H1 (cell line): ENCODE data around the gene ACACA. TPM values are rescaled to one million over a fixed set of nuclear protein-coding genes. Genes with fewer than 3 reads are reported as not detected.

ENCODE experiments used
- CTCF ChIA-PET: fragments of 300-600 bp; sonication (Branson Sonifier 250); formaldehyde crosslinking; loops from one replicate; lab custom pipeline; 2021; ENCODE audit not compliant: partially characterized antibody; lab: Charles Lee
- POLR2A ChIA-PET: fragments of 300-600 bp; sonication (Branson Sonifier 250); formaldehyde crosslinking; loops from one replicate; lab custom pipeline; 2021; ENCODE audit warnings: inconsistent platforms; ENCODE audit not compliant: partially characterized antibody; lab: Charles Lee
- DNase-seq, 2 experiments: peaks; one replicate each; pipeline versions ENCODE4 v3.0.0 to v3.0.0-alpha.2; 2010 to 2022; ENCODE audit warnings: low spot score in 2 of 2, low read depth in 1 of 2, mixed read lengths in 1 of 2
- FAIRE-seq: peaks from 2 replicates; lab custom pipeline; 2011; peaks lifted over from hg19 to GRCh38; lab: Jason Lieb, UNC
- H2AFZ ChIP-seq: 2 replicates; pipeline ENCODE4 v1.8.1; 2012; ENCODE audit warnings: low read length, inconsistent platforms
- H2AK5ac ChIP-seq: 2 replicates; pipeline ENCODE4 v1.6.1; 2013; ENCODE audit warnings: low read depth, low read length
- H2BK120ac ChIP-seq: replicated peaks from 2 replicates; pipeline ENCODE3; 2013; ENCODE audit warnings: low read depth, low read length, inconsistent platforms
- H2BK12ac ChIP-seq: 2 replicates; pipeline ENCODE4 v1.6.1; 2013; ENCODE audit warnings: low read depth, low read length
- H2BK15ac ChIP-seq: 2 replicates; pipeline ENCODE4 v1.6.1; 2013; ENCODE audit warnings: low read length
- H2BK20ac ChIP-seq: 2 replicates; pipeline ENCODE4 v1.6.1; 2013; ENCODE audit warnings: low read length
- H2BK5ac ChIP-seq: 2 replicates; pipeline ENCODE4 v1.6.1; 2013; ENCODE audit warnings: low read depth, low read length
- H3K14ac ChIP-seq: 2 replicates; pipeline ENCODE4 v1.6.1; 2013; ENCODE audit warnings: inconsistent platforms; ENCODE audit not compliant: insufficient read length
- H3K18ac ChIP-seq: 2 replicates; pipeline ENCODE4 v1.6.1; 2013; ENCODE audit warnings: low read length; ENCODE audit errors: extremely low read depth
- H3K23ac ChIP-seq: 2 replicates; pipeline ENCODE4 v1.6.1; 2013; ENCODE audit warnings: inconsistent platforms; ENCODE audit not compliant: insufficient read length
- H3K23me2 ChIP-seq: 2 replicates; pipeline ENCODE4 v1.6.1; 2013; ENCODE audit warnings: low read depth, low read length
- H3K27ac ChIP-seq: 2 replicates; pipeline ENCODE4 v1.6.1; 2011; ENCODE audit warnings: low read depth, low read length, inconsistent platforms
- H3K27me3 ChIP-seq, 4 experiments: replicated peaks in 1 of 4; 1 replicate in 1 of 4; 2 replicates in 3 of 4; pipeline versions ENCODE4 v1.6.1 to v1.8.1; 2011 to 2013; ENCODE audit warnings: low read length in 3 of 4, mild to moderate bottlenecking in 3 of 4, inconsistent platforms in 2 of 4, mixed read lengths in 2 of 4, moderate library complexity in 1 of 4; ENCODE audit not compliant: control insufficient read depth in 3 of 4, insufficient read depth in 3 of 4; ENCODE audit errors: extremely low read depth in 1 of 4
- H3K36me3 ChIP-seq, 4 experiments: 2 replicates each; pipeline versions ENCODE4 v1.6.1 to v1.8.1; 2011 to 2013; ENCODE audit warnings: mild to moderate bottlenecking in 4 of 4, low read length in 3 of 4, moderate library complexity in 2 of 4, control low read depth in 1 of 4, inconsistent platforms in 1 of 4; ENCODE audit not compliant: insufficient read depth in 4 of 4, control insufficient read depth in 2 of 4
- H3K4ac ChIP-seq: replicated peaks from 2 replicates; pipeline ENCODE3; 2013; ENCODE audit warnings: low read length, low read depth, mixed read lengths, inconsistent platforms; ENCODE audit not compliant: insufficient read length
- H3K4me1 ChIP-seq, 4 experiments: replicated peaks in 1 of 4; 1 replicate in 1 of 4; 2 replicates in 3 of 4; pipeline versions ENCODE4 v1.6.1 to v1.8.1; 2011 to 2013; ENCODE audit warnings: low read length in 3 of 4, inconsistent platforms in 2 of 4, mixed read lengths in 1 of 4; ENCODE audit not compliant: insufficient read depth in 4 of 4, control insufficient read depth in 3 of 4
- H3K4me2 ChIP-seq, 2 experiments: 2 replicates each; pipeline versions ENCODE4 v1.6.1 to v1.8.1; 2011 to 2013; ENCODE audit warnings: low read depth in 2 of 2, low read length in 2 of 2, control low read depth in 1 of 2, inconsistent platforms in 1 of 2, mild to moderate bottlenecking in 1 of 2; ENCODE audit not compliant: insufficient read depth in 1 of 2
- H3K4me3 ChIP-seq, 4 experiments: fragments of 200-600, 300-600 bp in 1 of 4; sonication (generic), shearing (Covaris generic), sonication (Bioruptor Twin) in 1 of 4; 2 replicates each; pipeline versions ENCODE4 v1.5.1 to v1.8.1; 2011 to 2016; ENCODE audit warnings: low read length in 4 of 4, low read depth in 3 of 4, control low read depth in 2 of 4, inconsistent platforms in 2 of 4, mild to moderate bottlenecking in 2 of 4, mixed read lengths in 1 of 4, moderate library complexity in 1 of 4; ENCODE audit not compliant: insufficient read depth in 2 of 4; ENCODE audit errors: extremely low read depth in 1 of 4
- H3K56ac ChIP-seq: replicated peaks from 2 replicates; pipeline ENCODE3; 2013; ENCODE audit warnings: low read depth, mild to moderate bottlenecking, mixed read lengths, low read length, inconsistent platforms; ENCODE audit not compliant: insufficient read length
- H3K79me1 ChIP-seq: 2 replicates; pipeline ENCODE4 v1.6.1; 2013; ENCODE audit warnings: low read depth, low read length, control low read depth
- H3K79me2 ChIP-seq, 2 experiments: 2 replicates each; pipeline versions ENCODE4 v1.6.1 to v1.8.1; 2012 to 2013; ENCODE audit warnings: low read length in 2 of 2, mild to moderate bottlenecking in 2 of 2, inconsistent platforms in 1 of 2; ENCODE audit not compliant: insufficient read depth in 2 of 2, control insufficient read depth in 1 of 2
- H3K9ac ChIP-seq, 4 experiments: replicated peaks in 1 of 4; 1 replicate in 1 of 4; 2 replicates in 3 of 4; pipeline versions ENCODE4 v1.6.1 to v1.8.1; 2011 to 2013; ENCODE audit warnings: low read depth in 3 of 4, low read length in 3 of 4, control low read depth in 2 of 4, mild to moderate bottlenecking in 2 of 4, moderate library complexity in 2 of 4, inconsistent platforms in 1 of 4; ENCODE audit errors: extremely low read depth in 1 of 4
- H3K9me3 ChIP-seq, 2 experiments: 2 replicates each; pipeline versions ENCODE4 v1.6.1 to v1.8.1; 2012 to 2013; ENCODE audit warnings: mild to moderate bottlenecking in 2 of 2, moderate library complexity in 2 of 2, control low read depth in 1 of 2, inconsistent platforms in 1 of 2, low read depth in 1 of 2, low read length in 1 of 2, mixed read lengths in 1 of 2; ENCODE audit not compliant: insufficient read depth in 2 of 2
- H4K20me1 ChIP-seq, 2 experiments: replicated peaks in 1 of 2; 2 replicates each; pipeline versions ENCODE3 to v1.8.1; 2011 to 2013; ENCODE audit warnings: inconsistent platforms in 2 of 2, low read length in 2 of 2, mild to moderate bottlenecking in 1 of 2; ENCODE audit not compliant: insufficient read depth in 2 of 2, control insufficient read depth in 1 of 2
- H4K5ac ChIP-seq: 2 replicates; pipeline ENCODE4 v1.6.1; 2013; ENCODE audit warnings: low read length, low read depth, mixed read lengths, inconsistent platforms; ENCODE audit not compliant: insufficient read length
- H4K8ac ChIP-seq: 2 replicates; pipeline ENCODE4 v1.8.0; 2013; ENCODE audit warnings: mild to moderate bottlenecking, moderate library complexity, low read length, inconsistent platforms; ENCODE audit not compliant: insufficient read depth; ENCODE audit errors: extremely low read depth
- H4K91ac ChIP-seq: replicated peaks from 2 replicates; pipeline ENCODE3; 2013; ENCODE audit warnings: low read length, mixed read lengths, inconsistent platforms; ENCODE audit not compliant: insufficient read length
- BACH1 ChIP-seq: IDR thresholded peaks from 2 replicates; pipeline ENCODE4 v1.6.1; 2012; ENCODE audit warnings: low read length, improper control_type of control experiment
- EZH2 ChIP-seq: fragments of 200-600 bp; sonication (generic); IDR thresholded peaks from 2 replicates; pipeline ENCODE4 v1.7.1; 2012; ENCODE audit warnings: low read depth, mild to moderate bottlenecking, moderate library complexity, low read length, inconsistent platforms; ENCODE audit not compliant: severe bottlenecking
- GABPA ChIP-seq: IDR thresholded peaks from 2 replicates; pipeline ENCODE4 v1.6.1; 2011; ENCODE audit warnings: mild to moderate bottlenecking, low read length, moderate library complexity, borderline replicate concordance; ENCODE audit not compliant: insufficient read depth
- JUND ChIP-seq: IDR thresholded peaks from 2 replicates; pipeline ENCODE4 v1.6.1; 2011; ENCODE audit warnings: mild to moderate bottlenecking, improper control_type of control experiment, low read length
- SAP30 ChIP-seq: fragments of 300-600 bp; sonication (generic); IDR thresholded peaks from 2 replicates; pipeline ENCODE4 v1.7.1; 2012; ENCODE audit warnings: low read length, moderate library complexity, mild to moderate bottlenecking, inconsistent platforms; ENCODE audit not compliant: insufficient read depth, insufficient replicate concordance
- SP4 ChIP-seq: IDR thresholded peaks from 2 replicates; pipeline ENCODE4 v1.6.1; 2012; ENCODE audit warnings: low read length, inconsistent platforms
- SUZ12 ChIP-seq: fragments of 200-600 bp; sonication (generic); IDR thresholded peaks from 2 replicates; pipeline ENCODE4 v1.6.1; 2012; ENCODE audit warnings: mild to moderate bottlenecking, inconsistent platforms, low read length, moderate library complexity, mixed read lengths
- TAF1 ChIP-seq: IDR thresholded peaks from 2 replicates; pipeline ENCODE4 v1.6.1; 2011; ENCODE audit warnings: mild to moderate bottlenecking, low read depth, low read length
- TEAD4 ChIP-seq: IDR thresholded peaks from 2 replicates; pipeline ENCODE4 v1.6.1; 2012; ENCODE audit warnings: low read depth, low read length, inconsistent platforms, mixed read lengths
- WGBS, 2 experiments: shearing (Covaris generic) in 1 of 2; methylation state at CpG; one replicate each; pipeline versions ENCODE4 v1.1.6 to v1.1.7; 2013 to 2015; ENCODE audit warnings: low lambda C conversion rate in 2 of 2, mixed read lengths in 2 of 2, inconsistent platforms in 1 of 2, low coverage in 1 of 2, missing lambda C conversion rate in 1 of 2; ENCODE audit not compliant: insufficient replicate concordance in 2 of 2, insufficient coverage in 1 of 2, insufficient read length in 1 of 2; ENCODE audit errors: extremely low coverage in 1 of 2, missing lambda C conversion rate in 1 of 2; 5-methylcytosine and 5-hydroxymethylcytosine counted together
- polyA plus RNA-seq, 7 experiments: library from polyadenylated mRNA; depleted of rRNA in 3 of 7; stranded (reverse) in 5 of 7; unstranded in 2 of 7; fragments of >200 nt in 5 of 7; fragments of 200-250 nt in 2 of 7; gene quantifications; 1 replicate in 5 of 7; 2 replicates in 1 of 7; 4 replicates in 1 of 7; pipeline versions ENCODE4 v1.2.1 to v1.2.3, GENCODE V29; 2011 to 2013; ENCODE audit warnings: missing spikeins in 2 of 7, mixed read lengths in 2 of 7
- total RNA-seq: library from RNA; stranded (reverse); fragmentation: NEBNext Ultra II Directional; extraction: Animal tissue kit (Norgen Biotek cat#: 25700); gene quantifications from 2 replicates; pipeline ENCODE4 v1.2.1, GENCODE V29; 2021
- TF ChIP-seq, protein P1 (sequence below): IDR thresholded peaks from 2 replicates; pipeline ENCODE4 v1.6.1; 2011; ENCODE audit warnings: low read length, improper control_type of control experiment
- TF ChIP-seq, protein P2 (sequence below): IDR thresholded peaks from 2 replicates; pipeline ENCODE4 v1.6.1; 2012; ENCODE audit warnings: low read length, inconsistent platforms

Gene ACACA
- total and polyA plus RNA-seq, 2 of the 8 experiments (the other 6 are each of a cell fraction or from before 2014, with no cell fraction given): 74.0 to 160 TPM

DNA sequence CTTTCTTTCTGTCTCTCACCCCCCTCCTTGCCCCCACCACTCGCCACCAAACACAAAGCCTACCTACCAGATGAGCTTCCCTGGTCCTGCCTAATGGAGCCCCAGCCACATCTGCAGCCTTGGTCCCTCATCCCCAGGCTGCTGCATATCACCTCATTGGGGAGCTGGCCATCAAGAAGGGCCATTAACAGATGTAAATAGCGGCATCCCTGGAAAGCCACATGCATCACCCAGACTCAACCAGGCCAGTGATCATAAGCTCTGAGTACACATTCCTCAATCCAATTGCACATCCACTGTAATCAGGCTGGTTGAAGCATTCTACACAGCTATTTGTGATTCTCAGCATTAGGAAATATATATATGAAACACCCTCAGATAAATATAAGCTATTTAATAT, 242.6 kb downstream of the ACACA start:
- Histone ChIP-seq H4K20me1 (no peaks in the 10 kb centered on the region), H4K5ac (no peak overlapping the region), H3K27ac (no peak overlapping the region), H4K91ac (no peak overlapping the region), H3K9me3 (no peaks in the 10 kb centered on the region), H3K9ac (no peak overlapping the region), H3K27me3 (no peaks in the 10 kb centered on the region), H2BK5ac (no peak overlapping the region), H3K4me2 (no peak overlapping the region), H3K56ac (no peak overlapping the region), H4K8ac (no peak overlapping the region), H2BK12ac (no peak overlapping the region), H2AK5ac (no peak overlapping the region), H3K79me1 (no peaks in the 10 kb centered on the region), H3K23ac (no peak overlapping the region), H2BK15ac (no peak overlapping the region), H2AFZ (no peak overlapping the region), H3K18ac (no peak overlapping the region), H3K36me3 (peaks cover 0 to 24% (median 9%) of the 10 kb centered on the region in 4 experiments; a peak in 5 of 8 replicates), H3K4ac (no peak overlapping the region), H3K79me2 (no peaks in the 10 kb centered on the region), H3K14ac (no peak overlapping the region), H2BK20ac (no peak overlapping the region), H3K23me2 (no peaks in the 10 kb centered on the region; the same call in 1 of the 2 replicates), H3K4me1 (peaks cover 0 to 5% (median 3%) of the 10 kb centered on the region in 4 experiments; a peak in 3 of 7 replicates), H2BK120ac (no peak overlapping the region), H3K4me3 (no peak overlapping the region)
- FAIRE-seq (no peak), DNase-seq (no peak)
- CTCF ChIA-PET: interaction anchor here (0.6 to 1.8 kb wide), 5 partner anchors 10 to 1913 kb away, joined by 3 to 21 read pairs (median 3); no protein-coding TSS in a partner anchor
- WGBS, 2 experiments: 81% methylated on average over 2 of the region's 2 CpGs; no CpG with 5 or more reads in 1 of the 2 experiments
- POLR2A ChIA-PET: interaction anchor here (1.1 kb wide), 1 partner anchor 9 kb away, joined by 6 read pairs; no protein-coding TSS in a partner anchor
- no peak for TF ChIP-seq TEAD4
- no peak for TF ChIP-seq SUZ12
- no peak for TF ChIP-seq GABPA
- TF ChIP-seq JUND: no peak
- no peak for TF ChIP-seq SP4
- TF ChIP-seq, protein P1, sequence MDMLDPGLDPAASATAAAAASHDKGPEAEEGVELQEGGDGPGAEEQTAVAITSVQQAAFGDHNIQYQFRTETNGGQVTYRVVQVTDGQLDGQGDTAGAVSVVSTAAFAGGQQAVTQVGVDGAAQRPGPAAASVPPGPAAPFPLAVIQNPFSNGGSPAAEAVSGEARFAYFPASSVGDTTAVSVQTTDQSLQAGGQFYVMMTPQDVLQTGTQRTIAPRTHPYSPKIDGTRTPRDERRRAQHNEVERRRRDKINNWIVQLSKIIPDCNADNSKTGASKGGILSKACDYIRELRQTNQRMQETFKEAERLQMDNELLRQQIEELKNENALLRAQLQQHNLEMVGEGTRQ: no peak
- TF ChIP-seq, protein P2, sequence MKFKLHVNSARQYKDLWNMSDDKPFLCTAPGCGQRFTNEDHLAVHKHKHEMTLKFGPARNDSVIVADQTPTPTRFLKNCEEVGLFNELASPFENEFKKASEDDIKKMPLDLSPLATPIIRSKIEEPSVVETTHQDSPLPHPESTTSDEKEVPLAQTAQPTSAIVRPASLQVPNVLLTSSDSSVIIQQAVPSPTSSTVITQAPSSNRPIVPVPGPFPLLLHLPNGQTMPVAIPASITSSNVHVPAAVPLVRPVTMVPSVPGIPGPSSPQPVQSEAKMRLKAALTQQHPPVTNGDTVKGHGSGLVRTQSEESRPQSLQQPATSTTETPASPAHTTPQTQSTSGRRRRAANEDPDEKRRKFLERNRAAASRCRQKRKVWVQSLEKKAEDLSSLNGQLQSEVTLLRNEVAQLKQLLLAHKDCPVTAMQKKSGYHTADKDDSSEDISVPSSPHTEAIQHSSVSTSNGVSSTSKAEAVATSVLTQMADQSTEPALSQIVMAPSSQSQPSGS: no peak
- no peak for TF ChIP-seq BACH1
- TF ChIP-seq SAP30: no peak
- no peak for TF ChIP-seq EZH2
- no peak for TF ChIP-seq TAF1
